Ecto neural progenitor cell (in vitro differentiated cells): ENCODE data around the gene TAF1C.
"Not testable (repeated sequence)": the region's sequence is repeated elsewhere in the genome, so short reads cannot be mapped to it uniquely, and the experiment has no call there.

ENCODE experiments used
- DNase-seq: peaks from one replicate; pipeline ENCODE4 v3.0.0-alpha.2; 2018; ENCODE audit warnings: low spot score

The TAF1C gene, protein sequence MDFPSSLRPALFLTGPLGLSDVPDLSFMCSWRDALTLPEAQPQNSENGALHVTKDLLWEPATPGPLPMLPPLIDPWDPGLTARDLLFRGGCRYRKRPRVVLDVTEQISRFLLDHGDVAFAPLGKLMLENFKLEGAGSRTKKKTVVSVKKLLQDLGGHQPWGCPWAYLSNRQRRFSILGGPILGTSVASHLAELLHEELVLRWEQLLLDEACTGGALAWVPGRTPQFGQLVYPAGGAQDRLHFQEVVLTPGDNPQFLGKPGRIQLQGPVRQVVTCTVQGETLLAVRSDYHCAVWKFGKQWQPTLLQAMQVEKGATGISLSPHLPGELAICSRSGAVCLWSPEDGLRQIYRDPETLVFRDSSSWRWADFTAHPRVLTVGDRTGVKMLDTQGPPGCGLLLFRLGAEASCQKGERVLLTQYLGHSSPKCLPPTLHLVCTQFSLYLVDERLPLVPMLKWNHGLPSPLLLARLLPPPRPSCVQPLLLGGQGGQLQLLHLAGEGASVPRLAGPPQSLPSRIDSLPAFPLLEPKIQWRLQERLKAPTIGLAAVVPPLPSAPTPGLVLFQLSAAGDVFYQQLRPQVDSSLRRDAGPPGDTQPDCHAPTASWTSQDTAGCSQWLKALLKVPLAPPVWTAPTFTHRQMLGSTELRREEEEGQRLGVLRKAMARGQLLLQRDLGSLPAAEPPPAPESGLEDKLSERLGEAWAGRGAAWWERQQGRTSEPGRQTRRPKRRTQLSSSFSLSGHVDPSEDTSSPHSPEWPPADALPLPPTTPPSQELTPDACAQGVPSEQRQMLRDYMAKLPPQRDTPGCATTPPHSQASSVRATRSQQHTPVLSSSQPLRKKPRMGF

DNA sequence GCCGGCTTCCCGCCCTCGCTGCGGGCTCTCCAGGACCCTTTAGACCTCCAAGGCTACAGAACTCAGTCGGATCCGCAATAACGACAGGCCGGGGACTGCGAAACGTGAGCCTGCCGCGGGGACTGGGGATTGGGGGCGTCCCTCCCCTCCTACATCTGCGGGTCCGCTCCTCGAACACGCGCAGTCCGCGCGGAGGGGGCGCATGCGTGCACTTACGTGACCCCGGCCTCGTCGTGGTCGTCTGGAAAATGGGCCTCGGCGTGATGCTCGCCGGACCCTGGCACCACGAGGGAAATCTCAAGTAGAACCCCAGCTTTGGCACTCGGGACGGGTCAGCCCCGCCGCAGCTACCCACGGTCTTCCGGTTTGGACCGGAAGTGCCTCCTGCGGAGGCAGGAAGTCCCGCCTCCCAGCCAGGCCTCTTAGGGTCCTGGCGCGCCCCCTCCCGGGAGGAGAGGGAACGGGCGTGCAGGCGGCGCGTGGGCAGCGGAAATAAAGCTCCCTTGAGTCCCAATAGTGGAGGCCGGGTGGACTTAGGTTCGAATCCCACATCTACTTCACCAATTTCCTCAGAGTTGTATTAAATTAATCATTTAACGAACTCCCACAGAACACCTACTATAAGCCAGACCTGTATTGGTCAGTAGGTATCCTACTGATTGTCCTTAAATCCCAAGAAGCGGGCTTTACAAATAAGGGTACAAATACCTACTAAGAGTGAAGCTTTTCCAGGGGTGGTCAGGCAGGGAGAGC, at the start of gene TAF1C:
TSS of gene TAF1C (minus strand) at position 373 of the 753 bp plus-strand sequence. CDS start 2,069 bp downstream, outside the sequence.
- peak; percentile 92 for DNase-seq

DNA sequence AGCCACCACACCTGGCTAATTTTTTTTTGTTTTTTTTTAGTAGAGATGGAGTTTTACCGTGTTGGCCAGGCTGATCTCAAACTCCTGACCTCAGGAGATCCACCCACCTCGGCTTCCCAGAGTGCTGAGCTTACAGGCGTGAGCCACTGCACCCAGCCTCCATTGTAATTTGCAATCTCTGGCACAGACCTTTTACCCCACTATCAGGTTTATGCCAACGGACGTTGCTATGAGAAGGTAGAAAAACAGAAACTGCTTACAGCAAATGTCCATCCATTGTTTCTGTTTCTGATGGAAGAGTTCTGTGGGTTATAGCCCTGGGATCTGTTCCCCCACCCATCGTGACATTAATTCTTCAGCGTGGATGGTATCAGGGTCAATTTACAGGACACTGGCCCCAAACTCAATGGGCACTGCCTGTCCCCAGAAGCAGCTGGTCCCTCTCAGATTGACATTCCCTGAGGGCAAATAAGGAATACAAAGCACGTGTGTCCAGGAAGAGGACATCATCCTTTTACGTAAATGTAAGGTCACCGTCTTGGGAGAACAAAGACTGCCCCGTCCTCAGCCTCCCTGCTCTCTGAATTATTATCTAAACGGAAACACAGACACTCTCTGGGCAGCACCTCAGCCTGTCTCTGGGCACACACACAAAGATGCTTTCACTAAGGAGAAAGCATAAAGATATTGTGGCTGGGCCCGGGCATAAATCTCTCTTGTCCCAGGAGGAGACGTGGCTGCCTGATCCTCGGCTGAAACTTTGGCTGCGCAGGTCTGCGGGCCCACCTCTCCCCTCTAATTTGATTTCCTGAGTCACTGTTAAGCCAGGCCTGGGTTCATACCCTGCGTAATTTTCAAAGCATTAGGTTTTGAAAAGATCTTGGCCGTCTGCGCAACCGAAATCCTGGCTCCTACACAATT, 47.7 kb upstream of the TAF1C start:
- no peak for DNase-seq

DNA sequence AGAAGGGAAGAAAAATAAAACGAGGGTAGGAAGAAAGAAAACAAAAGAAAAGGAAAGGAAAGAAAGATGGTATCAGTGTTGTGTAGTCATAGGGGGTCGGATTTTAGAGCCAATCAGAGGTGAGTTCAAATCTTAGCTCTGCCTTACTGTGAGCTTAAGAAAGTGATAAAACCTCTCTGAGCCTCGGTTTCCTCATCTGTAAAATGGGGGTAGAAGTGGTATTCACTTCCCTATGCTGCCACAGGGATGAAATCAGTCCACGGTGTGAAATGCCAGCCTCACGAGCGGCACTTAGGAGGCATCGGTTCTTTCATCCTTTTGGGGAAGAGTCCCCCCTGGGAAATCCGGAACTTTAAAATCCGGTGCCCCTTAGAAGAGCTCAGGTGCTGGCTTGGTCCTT, 46.9 kb upstream of the TAF1C start:
- no peak for DNase-seq

DNA sequence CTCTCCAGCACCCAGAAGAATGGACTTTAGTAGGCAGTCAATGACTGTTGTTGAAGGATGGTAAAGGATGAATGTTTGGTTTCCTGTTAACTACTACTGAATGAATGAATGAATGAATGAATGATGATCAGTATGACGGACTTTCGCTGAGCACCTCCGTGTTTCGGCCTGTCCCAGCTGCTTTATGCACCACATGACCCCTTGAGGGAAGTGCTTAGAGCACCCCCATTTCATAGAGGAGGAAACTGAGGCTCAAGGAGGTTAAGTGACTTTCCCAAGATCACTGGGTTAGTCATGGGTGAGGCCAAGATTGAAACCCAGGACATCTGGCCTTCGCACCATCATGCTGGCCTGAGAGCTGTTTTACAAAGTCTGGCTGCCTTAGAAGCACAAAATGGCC, 46.1 kb upstream of the TAF1C start:
- DNase-seq = no peak

DNA sequence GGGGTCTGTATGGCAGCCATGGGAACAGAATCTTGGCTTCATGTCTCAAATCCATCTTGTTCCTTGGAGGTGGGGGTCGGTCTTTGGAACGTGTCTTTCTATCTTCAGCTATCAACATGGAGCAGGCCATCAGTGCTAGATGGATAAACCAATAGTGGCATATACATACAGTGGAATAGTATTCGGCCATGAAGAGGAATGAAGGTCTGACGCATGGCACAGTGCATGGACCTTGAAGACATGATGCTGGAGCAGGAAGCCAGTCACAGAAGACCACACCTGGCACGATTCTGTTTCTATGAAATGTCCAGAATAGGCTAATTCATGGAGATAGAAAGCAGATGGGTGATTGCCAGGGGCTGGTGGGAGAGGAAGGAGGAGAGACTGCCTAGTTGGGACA, 45.2 kb upstream of the TAF1C start:
- no peak for DNase-seq

DNA sequence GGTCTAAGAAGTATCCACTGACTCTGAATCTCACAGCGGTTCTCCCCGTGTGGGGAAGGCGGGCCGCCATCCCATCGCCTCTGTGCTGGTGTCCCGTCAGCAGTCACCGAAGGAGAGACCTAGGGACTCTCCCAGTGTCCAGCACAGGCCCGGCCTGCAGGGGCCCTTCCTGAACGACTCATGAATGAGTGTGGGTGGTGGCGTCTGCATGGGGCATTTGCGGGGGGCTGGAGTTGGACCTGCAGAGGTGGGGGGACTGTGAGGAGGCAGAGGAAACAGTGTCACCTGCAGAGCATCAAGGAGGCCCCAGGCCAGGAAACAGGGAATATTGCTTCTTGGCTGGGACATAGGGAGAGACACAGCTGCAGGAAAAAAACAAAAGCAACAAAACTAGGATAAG, 42.6 kb upstream of the TAF1C start:
- no peak for DNase-seq

DNA sequence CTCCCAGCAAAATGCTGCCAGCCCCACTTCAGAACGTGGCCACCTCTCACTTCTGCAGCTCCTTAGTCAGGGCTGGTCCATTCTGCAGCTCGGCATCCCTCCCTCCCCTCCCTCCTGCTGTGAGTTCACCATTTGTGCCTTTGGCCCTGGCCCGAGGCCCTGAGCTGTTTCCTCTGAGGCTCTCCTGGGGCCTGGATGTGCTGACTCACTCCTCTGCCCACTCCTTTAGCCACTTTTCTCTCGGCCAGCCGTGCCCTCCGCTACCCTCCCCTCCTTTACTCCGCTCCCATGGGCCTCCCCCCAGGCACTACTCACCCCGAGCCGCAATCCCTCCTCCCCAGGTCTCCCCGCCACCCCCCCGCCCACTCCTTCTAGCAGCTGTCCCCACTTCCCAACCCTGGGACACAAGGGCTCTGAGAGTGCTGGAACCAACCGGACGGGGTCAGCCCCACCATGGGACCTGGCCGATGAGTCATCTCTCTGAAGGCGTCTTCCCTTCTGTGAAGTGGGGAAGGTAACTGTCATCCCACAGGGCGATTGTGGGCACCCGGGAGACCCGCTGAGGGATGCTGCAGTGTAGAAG, 41.5 kb upstream of the TAF1C start:
- DNase-seq = peak; percentile 60

DNA sequence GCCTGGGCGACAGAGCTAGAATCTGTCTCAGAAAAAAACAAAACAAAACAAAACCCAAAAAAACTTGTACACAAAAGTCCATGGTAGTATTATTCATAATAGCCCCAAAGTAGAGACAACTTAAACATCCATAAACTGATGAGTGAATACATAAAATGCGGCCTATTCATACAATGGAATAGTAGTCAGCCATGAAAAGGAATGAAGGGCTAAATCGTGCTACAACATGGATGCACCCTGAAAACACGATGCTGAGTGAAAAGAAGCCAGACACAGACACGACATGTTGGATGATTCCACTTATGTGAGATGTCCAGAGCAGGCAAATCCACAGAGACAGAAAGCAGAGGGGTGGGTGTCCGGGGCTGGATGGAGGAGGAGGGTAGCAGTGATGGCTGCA, 40.7 kb upstream of the TAF1C start:
- no peak for DNase-seq

DNA sequence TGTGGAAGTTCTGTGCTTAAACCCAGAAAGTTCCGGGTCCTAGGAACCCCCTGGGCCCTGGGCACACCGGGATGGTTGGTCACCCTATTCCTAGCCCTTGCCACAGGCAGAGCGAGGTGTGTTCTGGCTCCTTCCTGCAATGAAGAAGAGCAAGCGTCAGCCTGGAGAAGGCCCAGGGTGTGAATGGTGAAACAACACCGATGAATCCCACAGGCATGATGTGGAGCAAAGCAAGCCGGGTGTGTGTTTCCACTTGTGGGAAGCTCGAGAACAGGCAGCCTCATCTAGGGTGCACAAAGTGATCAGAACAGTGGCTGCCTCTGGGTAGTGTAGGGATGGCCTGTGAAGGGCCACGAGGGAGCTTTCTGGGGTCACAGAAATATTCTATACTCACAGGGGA, 39.2 kb upstream of the TAF1C start:
- no peak for DNase-seq

DNA sequence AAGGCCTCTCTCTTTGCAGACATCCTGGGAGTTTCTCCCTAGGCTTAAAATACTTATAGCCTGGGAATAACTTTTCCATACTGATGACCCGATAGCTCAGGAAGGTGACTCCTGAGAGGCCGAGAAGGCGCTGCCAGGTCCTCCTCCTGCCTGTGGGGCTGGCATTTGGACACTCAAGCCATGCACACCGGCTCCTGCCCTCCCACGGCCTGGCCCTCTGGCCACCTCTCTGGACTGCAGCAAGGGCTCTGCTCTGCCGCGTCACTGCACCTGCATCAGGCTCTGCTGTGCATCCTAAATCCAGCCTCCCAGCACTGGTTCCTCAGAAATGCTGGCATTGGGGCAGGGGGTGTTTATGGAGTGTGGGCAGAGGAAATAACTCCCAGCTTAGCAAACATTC, 38.7 kb upstream of the TAF1C start:
- DNase-seq = no peak

DNA sequence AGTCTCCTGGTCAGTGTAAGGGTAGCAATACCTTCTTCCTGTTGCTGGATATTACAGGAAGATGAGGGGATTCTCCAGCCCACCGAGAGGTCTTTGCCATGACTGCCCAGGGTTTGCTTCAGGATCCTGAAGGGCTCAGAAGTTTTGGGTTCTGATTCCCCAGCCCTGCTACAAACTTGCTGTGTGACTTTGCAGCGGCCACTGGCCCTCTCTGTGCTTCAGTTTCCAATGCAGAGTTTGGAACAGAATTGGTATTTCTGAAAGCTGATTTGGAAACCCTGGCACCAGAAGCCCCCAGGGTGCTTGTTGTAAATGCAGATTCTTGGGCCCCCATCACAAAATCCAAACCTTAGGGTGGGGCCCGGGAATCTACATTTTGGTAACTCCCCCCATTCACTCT, 38.3 kb upstream of the TAF1C start:
- no peak for DNase-seq

DNA sequence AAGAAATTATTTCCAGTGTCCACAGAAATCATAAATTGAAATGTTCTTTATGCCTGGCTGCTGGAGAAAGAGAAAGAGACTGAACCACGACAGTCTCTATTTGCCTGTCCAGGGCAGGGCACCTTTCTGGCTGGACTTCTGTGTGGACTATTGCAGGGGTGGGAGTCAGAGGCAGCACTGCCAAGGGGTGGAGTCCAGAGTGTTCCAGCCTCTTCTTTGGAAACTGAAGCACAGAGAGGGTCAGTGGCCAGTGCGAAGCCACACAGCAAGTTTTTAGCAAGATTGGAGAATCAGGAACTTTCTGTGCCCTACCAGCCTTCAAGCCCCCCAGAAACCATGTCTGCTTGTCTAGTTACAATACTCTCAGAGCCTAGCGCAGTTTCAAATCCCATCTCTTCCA, 37.7 kb upstream of the TAF1C start:
- no peak for DNase-seq

DNA sequence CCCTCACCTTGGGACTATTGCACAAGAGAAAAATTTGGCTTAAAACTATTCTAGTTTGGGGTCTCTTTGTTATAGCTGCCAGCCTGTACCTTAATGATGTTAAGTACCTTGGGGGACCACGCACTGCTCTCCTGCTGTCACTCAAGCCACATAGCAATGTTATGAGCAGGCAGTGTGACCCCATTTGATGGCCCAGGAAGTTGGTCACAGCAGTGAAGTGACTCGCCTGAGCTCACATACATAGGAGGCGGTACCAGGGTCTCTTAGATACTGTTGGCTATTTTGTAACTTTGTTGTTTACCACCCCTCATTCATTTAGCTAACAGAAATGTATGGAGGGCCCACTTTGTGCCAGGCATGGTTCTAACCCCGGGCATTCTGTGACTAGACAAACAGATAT, 36.6 kb upstream of the TAF1C start:
- no peak for DNase-seq

DNA sequence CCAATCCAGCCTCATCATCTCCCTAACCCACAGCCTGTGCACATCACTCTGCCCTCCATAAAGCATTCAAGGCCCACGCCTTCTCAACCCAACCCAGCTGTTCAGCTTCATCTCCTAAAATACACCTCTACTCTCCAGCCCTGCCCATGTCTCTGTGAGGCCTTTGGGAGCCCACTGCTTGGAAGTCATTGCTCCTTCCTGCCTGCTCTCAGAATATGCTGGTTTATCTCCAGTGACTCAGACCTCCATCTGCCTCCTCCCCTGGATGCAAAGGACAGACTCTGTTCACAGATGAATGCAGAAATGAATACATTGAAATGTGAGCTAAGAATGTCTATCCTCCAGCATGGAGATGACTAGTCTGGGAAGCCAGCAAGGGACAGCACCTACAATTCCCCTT, 34.0 kb upstream of the TAF1C start:
- no peak for DNase-seq

DNA sequence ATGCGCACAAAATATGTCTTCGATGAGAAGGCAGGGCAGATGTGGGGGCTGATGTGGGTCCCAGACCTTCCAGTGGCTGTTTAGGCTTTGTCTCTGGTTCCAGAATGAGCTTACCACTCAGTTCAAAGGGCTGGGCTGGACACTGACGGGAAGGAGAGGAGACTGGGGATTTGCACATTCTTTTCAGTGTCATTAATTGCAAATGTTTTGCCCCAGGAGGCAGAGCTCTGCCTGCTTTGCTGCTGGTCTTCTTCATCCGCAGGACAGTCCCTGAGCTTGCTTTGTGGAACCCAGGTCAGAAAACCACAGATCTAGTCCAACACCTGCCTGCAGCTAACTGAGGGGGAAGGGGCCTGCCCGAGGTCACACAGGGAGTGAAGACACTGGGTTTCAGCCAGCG, 32.1 kb upstream of the TAF1C start:
- DNase-seq = no peak

DNA sequence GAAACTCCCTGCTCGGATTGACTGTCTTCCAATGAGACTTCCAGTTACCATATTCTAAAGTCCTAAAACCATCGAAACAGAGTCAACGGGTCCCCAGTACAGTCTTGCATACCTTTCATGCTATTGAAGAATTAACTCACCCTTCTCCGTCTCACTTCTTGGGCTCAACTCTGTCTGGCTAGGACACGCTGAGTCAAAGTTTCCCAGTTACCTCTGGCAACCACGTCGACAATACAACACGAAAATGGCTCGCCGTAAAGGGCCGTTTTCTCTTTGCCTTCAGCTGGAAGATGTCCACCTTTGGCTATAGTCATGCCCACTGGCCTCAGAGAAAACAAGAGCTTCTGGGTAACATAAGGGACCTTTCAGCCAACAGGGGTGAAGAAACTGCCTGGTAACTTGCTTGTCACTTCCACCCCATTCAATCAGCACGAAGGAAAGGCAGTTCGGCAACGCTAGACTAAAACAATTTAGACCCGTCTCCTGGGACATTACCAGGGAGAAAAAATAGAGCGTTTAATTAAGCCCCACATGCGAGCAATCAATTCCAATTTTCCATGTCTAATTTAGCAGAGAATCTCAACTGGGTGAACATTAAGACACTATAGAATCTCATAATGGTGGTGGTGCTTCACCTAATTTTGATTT, 31.4 kb upstream of the TAF1C start:
- DNase-seq = no peak

DNA sequence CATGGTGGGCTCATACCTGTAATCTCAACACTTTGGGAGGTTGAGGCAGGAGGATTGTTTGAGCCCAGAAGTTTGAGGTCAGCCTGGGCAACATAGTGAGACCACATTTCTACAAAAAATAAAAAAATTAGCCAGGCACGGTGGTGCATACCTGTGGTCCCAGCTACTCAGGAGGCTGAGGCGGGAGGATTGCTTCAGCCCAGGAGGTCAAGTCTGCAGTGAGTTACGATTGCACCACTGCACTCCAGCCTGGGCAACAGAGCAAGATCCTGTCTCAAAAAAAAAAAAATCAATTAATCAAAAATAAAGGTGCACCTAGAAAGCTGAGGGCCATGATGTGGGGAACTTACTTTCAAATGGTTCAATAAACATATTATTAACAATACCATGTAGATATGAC, 29.3 kb upstream of the TAF1C start:
- not testable (repeated sequence) for DNase-seq

DNA sequence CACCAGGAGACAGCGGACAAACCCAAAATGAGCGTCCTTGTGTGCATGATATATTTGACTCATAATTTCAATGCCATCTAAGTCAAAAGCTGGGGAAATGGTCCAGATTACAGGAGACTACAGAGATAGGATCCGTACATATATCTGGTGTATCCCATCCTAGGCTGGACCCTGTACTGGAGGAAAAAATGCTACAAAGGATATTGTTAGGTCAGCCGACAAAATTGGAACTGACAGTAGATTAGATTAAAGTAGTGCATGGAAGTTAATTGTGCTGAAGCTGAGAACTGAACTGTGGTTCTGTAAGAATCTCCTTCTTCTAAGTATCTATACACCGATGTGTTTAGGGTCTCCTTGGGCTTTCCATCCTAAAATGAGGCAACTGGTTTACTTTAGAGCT, 28.7 kb upstream of the TAF1C start:
- no peak for DNase-seq

DNA sequence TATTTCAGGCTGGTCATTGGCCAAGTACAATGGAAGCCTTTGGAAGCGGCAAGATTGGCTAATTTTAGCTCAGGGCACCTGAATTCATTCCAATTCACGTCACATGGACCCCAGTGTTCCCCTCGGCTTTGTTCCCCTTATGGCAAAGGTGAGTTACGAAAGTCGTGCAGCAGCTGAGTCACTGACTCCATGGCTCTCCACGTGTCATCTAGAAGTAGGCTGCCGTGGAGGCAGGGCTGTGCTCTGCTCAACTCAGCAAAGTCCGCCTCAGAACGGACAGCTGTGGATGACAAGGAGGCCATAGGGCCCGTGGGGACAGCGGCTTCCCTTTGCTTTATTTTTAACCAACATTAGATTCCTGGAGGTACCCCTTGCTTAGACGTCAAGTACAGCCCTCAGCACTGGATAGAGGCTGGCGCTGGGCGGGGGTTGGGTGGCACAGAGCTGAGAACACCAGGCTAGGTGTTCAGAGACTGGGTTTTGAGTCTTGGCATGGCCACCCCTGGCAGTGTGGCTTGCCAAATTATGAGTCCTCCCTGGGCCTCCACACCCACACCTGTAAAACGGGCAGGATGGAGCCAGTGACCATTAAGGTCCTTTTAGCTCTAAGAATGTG, 27.7 kb upstream of the TAF1C start:
- DNase-seq = no peak

DNA sequence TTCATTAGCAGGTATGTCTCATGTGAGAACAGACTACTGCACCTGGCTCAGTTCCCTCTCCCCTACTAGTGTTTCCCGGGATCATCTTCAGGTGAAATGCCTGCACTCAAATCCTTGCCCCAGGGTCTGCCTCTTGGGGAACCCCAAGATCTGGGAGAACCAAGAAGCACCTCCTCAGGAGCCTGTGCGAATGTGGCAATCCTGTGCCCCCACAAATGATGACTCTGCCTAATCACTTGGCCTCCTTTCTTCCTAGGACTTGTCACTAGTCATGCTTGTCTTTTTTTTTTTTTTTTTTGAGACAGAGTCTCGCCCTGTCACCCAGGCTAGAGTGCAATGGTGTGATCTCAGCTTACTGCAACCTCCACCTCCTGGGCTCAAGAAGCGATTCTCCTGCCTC, 25.8 kb upstream of the TAF1C start:
- no peak for DNase-seq
